ENCODE results near the gene UBE2V1. TPM values are rescaled to one million over a fixed set of nuclear protein-coding genes. Genes with fewer than 3 reads are reported as not detected.

Gene UBE2V1
- total and polyA plus RNA-seq, 10 of the 15 experiments (the other 5 are each of a cell fraction or from before 2014, with no cell fraction given): 51.8 to 219 (median 141) TPM

- TF ChIP-seq NKRF (conservative IDR thresholded peaks at IDR 0.05) (no peak; the same call in none of the 2 replicates), ZBED1 (IDR thresholded peaks at IDR 0.05; ENCODE audit: borderline replicate concordance) (no peak), BCL11A (IDR thresholded peaks at IDR 0.05; ENCODE audit: low read depth, low read length) (no peak), KDM1A (IDR thresholded peaks at IDR 0.05; ENCODE audit: borderline replicate concordance) (no peak), SREBF2 (IDR thresholded peaks at IDR 0.05; ENCODE audit: low read length) (no peak), LARP7 (IDR thresholded peaks at IDR 0.05) (peak; percentile 85), CHD1 (IDR thresholded peaks at IDR 0.05; ENCODE audit: low read depth, low read length) (no peak), SIN3A (IDR thresholded peaks at IDR 0.05; ENCODE audit: low read depth, low read length) (no peak), TBL1XR1 (IDR thresholded peaks at IDR 0.05; ENCODE audit: low read depth, low read length) (no peak), ZNF622 (IDR thresholded peaks at IDR 0.05) (no peak), CBFB (IDR thresholded peaks at IDR 0.05; ENCODE audit: low read depth) (no peak), MEF2A (IDR thresholded peaks at IDR 0.05; ENCODE audit: insufficient read depth, low read depth, low read length) (no peak), HDAC2 (IDR thresholded peaks at IDR 0.05) (no peak), SMC3 (IDR thresholded peaks at IDR 0.05; ENCODE audit: borderline replicate concordance, low read length) (no peak), RUNX3 (IDR thresholded peaks at IDR 0.05; ENCODE audit: low read length) (no peak; the same call in 1 of the 2 replicates)
- TF ChIP-seq, protein P1, sequence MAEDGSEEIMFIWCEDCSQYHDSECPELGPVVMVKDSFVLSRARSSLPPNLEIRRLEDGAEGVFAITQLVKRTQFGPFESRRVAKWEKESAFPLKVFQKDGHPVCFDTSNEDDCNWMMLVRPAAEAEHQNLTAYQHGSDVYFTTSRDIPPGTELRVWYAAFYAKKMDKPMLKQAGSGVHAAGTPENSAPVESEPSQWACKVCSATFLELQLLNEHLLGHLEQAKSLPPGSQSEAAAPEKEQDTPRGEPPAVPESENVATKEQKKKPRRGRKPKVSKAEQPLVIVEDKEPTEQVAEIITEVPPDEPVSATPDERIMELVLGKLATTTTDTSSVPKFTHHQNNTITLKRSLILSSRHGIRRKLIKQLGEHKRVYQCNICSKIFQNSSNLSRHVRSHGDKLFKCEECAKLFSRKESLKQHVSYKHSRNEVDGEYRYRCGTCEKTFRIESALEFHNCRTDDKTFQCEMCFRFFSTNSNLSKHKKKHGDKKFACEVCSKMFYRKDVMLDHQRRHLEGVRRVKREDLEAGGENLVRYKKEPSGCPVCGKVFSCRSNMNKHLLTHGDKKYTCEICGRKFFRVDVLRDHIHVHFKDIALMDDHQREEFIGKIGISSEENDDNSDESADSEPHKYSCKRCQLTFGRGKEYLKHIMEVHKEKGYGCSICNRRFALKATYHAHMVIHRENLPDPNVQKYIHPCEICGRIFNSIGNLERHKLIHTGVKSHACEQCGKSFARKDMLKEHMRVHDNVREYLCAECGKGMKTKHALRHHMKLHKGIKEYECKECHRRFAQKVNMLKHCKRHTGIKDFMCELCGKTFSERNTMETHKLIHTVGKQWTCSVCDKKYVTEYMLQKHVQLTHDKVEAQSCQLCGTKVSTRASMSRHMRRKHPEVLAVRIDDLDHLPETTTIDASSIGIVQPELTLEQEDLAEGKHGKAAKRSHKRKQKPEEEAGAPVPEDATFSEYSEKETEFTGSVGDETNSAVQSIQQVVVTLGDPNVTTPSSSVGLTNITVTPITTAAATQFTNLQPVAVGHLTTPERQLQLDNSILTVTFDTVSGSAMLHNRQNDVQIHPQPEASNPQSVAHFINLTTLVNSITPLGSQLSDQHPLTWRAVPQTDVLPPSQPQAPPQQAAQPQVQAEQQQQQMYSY (CRISPR knock-in tag; IDR thresholded peaks at IDR 0.05): 0 out of 2 replicates have a peak, but pooled peaks have one; percentile 50
- TF ChIP-seq, protein P2, sequence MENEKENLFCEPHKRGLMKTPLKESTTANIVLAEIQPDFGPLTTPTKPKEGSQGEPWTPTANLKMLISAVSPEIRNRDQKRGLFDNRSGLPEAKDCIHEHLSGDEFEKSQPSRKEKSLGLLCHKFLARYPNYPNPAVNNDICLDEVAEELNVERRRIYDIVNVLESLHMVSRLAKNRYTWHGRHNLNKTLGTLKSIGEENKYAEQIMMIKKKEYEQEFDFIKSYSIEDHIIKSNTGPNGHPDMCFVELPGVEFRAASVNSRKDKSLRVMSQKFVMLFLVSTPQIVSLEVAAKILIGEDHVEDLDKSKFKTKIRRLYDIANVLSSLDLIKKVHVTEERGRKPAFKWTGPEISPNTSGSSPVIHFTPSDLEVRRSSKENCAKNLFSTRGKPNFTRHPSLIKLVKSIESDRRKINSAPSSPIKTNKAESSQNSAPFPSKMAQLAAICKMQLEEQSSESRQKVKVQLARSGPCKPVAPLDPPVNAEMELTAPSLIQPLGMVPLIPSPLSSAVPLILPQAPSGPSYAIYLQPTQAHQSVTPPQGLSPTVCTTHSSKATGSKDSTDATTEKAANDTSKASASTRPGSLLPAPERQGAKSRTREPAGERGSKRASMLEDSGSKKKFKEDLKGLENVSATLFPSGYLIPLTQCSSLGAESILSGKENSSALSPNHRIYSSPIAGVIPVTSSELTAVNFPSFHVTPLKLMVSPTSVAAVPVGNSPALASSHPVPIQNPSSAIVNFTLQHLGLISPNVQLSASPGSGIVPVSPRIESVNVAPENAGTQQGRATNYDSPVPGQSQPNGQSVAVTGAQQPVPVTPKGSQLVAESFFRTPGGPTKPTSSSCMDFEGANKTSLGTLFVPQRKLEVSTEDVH (IDR thresholded peaks at IDR 0.05; ENCODE audit: low read depth, partially characterized antibody): no peak
- TF ChIP-seq, protein P3, sequence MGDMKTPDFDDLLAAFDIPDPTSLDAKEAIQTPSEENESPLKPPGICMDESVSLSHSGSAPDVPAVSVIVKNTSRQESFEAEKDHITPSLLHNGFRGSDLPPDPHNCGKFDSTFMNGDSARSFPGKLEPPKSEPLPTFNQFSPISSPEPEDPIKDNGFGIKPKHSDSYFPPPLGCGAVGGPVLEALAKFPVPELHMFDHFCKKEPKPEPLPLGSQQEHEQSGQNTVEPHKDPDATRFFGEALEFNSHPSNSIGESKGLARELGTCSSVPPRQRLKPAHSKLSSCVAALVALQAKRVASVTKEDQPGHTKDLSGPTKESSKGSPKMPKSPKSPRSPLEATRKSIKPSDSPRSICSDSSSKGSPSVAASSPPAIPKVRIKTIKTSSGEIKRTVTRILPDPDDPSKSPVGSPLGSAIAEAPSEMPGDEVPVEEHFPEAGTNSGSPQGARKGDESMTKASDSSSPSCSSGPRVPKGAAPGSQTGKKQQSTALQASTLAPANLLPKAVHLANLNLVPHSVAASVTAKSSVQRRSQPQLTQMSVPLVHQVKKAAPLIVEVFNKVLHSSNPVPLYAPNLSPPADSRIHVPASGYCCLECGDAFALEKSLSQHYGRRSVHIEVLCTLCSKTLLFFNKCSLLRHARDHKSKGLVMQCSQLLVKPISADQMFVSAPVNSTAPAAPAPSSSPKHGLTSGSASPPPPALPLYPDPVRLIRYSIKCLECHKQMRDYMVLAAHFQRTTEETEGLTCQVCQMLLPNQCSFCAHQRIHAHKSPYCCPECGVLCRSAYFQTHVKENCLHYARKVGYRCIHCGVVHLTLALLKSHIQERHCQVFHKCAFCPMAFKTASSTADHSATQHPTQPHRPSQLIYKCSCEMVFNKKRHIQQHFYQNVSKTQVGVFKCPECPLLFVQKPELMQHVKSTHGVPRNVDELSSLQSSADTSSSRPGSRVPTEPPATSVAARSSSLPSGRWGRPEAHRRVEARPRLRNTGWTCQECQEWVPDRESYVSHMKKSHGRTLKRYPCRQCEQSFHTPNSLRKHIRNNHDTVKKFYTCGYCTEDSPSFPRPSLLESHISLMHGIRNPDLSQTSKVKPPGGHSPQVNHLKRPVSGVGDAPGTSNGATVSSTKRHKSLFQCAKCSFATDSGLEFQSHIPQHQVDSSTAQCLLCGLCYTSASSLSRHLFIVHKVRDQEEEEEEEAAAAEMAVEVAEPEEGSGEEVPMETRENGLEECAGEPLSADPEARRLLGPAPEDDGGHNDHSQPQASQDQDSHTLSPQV (IDR thresholded peaks at IDR 0.05): no peak
Measured at GRCh38 chr20:50153500-50154377, 40.8 kb upstream of the UBE2V1 start, which contains the start of gene PEDS1 (continued).

Data from GM12878 (cell line).